GM12892 (cell line): Measurements from ENCODE around the gene TTF2.

Source experiments
- POLR2A ChIP-seq: IDR thresholded peaks from 2 replicates; pipeline ENCODE4 v1.6.1; 2011; ENCODE audit warnings: low read depth, low read length, control low read depth
- POLR2AphosphoS5 ChIP-seq: IDR thresholded peaks from 2 replicates; pipeline ENCODE4 v1.6.1; 2011; ENCODE audit warnings: low read depth, low read length, control low read depth
- TAF1 ChIP-seq: IDR thresholded peaks from 2 replicates; pipeline ENCODE4 v1.6.1; 2011; ENCODE audit warnings: low read depth, mild to moderate bottlenecking, control low read depth, low read length, borderline replicate concordance

DNA sequence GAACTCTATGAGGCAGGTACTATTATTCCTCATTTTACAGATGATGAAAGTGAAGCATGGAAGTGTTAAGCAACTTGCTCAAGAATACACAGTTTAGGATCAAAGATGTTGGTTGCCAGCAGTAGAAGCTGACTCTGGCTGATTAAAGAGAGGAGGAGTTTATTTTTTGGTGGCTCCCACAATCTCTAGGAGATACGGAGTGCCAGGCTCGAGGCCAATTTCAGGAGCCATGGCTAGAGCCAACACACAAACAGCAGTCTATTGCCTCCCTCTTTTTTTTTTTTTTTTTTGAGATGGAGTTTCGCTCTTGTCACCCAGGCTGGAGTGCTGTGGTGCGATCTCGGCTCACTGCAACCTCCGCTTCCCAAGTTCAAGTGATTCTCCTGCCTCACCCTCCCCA, 19.6 kb downstream of the TTF2 start:
- TF ChIP-seq POLR2A (no peak), POLR2AphosphoS5 (no peak), TAF1 (no peak)
